NCI-H146 (cell line): ENCODE measurements around the gene SLC29A1.
"Not testable (repeated sequence)": the region's sequence is repeated elsewhere in the genome, so short reads cannot be mapped to it uniquely, and the experiment has no call there.

ENCODE experiments used
- DNase-seq: peaks from one replicate; lab custom pipeline; 2025; lab: John Stamatoyannopoulos, UW

Gene SLC29A1

DNA sequence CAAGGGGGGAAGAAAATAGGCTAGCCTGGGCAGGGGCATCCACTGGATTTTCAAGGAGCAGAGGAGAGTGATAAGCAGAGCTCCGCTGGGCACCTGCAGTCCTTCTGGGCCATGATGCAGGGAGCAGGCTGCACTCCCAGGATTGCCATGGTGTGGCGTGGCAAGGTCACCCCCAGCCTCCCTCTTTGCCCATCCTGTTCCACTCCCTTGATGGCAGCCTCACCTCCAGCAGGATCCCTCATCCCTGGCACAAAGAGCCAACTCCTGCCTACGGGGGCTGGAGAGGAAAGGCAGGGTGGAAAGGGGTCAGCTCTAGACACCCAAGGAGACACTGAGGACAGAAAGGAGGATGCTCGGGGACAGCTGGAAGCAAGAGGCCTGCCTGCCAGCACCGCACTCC is 29.1 kb upstream of the SLC29A1 start:
- no peak for DNase-seq

- DNase-seq: not testable (repeated sequence)
These were observed 27.0 kb upstream of the SLC29A1 start for GRCh38 chr6:44196351-44196750.

GRCh38 chr6:44198684-44199083 is 24.7 kb upstream of the SLC29A1 start:
- DNase-seq: no peak

- DNase-seq: no peak
These were observed 23.5 kb upstream of the SLC29A1 start for GRCh38 chr6:44199883-44200282.

GRCh38 chr6:44201200-44201599 is 22.2 kb upstream of the SLC29A1 start:
- no peak for DNase-seq

DNA sequence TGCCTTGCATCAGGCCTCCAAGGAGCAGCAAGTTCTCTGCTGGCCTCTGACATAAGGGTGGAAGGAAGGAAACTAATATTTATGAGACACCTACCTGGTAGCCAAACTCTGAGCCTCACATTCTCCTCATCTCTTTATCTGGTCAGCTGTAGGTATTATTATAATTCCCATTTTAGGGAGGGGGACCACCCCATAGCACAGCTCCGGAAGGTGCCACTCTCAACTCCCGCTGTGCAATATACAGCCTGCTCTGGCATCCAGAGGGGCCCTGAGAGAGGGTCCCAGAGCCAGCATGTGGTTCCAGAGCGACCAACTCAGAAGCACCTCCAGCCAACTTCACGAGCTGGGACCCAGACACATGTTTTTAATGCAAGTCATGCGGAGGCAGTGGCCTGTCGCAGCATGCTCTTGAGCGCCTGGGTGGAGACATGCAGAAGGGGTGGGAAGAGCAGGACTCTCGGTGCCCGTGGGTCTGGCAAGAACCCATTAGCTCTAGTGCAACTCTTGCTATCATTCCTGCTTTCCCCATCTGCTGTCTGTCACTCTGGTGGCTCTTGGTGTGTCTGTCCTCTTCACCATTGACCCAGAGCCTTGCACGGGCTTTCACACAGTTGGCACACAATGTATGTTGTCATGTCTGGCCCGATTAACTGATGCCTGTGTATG is 21.6 kb upstream of the SLC29A1 start:
- no peak for DNase-seq

DNA sequence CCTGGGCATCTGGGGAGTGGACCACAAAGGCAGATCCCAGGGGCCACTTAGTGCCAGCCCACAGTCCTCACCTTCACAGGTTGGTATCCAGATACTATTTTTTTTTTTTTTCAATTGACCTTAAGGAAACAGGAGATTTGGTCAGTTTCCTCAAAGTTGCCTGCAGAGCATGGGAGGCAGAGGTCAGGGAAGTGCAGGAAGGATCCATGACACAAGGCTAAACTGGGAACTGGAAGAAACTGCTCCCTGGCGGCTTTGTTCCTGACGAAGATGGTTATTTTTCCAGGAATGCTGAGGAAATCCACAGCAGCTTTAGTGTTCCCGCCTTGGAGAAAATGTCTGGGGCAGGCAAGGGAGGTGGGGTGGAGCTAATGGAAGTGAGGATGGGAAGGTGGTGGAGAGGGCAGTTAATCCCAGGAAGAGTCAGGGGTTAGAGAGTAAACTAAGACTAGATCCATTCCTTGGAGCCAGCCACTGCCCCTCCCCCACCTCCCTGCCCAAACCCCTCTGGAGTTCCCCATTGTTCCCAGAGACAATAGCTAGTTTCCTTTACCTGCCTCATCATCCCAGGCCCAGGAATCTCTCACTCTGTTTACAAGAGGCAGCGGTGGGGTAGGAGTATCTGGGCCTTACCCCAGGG is 20.9 kb upstream of the SLC29A1 start:
- DNase-seq: no peak

DNA sequence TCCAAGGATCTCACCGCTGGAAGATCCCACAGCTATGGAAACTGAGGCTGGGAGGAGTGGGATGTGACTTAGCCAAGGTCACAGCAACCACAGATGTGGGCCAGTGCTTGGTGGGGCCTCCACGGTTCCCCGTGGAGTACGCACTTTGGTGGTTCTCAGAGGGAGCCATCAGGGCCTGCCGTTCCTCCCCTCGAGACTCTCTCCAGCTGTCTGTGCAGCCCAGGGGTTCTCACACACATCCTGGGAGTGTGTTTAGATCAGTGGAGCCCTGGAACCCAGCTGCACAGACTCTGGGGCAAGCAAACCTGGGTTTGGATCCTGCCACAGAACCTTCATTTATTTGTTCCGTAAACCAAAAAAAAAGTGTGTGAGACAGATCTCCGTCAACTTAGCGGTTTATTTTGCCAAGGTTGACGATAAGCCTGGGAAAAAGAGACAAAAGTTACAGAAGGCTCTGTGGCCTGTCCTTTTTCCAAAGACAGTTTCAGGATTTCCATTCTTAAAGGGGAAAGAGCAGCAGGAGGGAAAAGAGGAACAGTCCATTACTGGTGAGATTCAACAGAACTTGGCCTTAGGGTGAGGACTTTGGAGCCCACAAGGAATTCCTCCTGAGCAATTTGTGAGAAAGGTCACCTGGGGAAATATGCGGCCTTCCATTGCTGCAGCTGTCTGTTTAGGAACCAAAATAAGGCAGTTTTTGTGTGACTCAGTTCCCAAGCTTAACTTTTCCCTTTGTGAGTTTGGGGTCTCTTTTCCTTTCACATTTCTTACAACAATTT is 20.2 kb upstream of the SLC29A1 start:
- no peak for DNase-seq

- no peak for DNase-seq
These were observed 19.4 kb upstream of the SLC29A1 start for GRCh38 chr6:44203955-44204354.

DNA sequence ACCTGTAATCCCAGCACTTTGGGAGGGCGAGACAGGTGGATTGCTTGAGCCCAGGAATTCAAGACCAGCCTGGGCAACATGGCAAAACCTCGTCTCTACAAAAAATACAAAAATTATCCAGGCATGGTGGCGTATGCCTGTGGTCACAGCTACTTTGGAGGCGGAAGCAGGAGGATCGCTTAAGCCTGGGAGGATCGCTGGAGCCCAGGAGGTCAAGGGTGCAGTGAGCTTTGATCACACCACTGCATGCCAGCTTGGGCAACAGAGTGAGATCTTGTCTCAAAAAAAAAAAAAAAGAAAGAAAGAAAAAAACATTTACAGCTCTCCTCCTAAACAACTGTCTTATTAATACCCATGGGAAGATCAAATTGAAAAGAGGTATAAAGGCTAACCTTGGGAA is 15.4 kb upstream of the SLC29A1 start:
- no peak for DNase-seq

DNA sequence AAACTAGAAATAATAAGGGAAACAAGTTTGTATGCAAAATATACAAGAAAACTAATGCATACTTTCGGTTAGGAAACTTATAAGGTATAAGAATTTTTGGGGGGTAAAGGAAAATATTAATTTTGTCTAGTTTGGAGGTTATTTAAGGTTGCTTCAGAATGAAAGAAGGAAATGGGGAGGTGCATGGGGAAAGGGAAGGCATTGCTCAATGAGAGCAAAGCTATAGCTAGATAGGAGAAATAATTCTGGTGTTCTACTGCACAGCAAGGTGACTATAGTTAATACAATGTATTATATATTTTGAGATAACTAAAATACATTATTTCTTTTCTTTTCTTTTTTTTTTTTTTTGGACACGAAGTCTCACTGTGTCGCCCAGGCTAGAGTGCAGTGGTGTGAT is 12.1 kb upstream of the SLC29A1 start:
- no peak for DNase-seq

- DNase-seq: no peak
These were observed 9.1 kb upstream of the SLC29A1 start for GRCh38 chr6:44214307-44214706.

DNA sequence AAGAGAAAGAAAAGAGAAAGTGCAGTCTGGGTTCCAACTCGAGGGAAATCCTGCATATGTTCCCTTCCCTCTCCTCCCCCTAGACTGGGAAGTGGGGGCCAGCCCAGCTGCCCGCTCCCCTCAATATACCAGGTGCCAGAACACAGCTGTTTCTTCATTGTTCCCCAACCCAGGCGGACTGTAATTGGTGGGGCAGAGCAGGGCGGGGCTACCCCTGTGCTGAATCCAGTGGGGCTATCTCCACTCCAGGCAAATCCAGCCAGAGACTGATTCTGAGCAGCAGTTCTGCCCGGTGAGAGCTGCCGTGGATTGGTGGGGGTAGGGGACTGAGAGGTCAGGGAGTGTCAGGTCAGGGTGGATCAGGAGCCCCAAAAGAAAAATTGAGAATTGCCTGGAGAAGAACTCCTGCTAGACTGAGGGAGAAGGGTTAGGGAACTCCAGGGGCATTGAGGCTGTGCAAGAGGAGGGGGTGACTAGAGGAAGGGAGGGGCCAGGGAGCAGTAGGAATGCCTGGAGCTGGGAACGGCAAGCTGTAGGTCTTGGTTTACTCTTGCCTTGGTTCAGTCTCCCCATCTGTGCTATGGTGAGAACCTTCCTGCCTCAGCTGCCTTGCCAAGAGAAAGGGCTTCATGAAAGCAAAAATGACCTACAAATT is 6.6 kb upstream of the SLC29A1 start, which contains the start of gene MYMX:
Gene MYMX, plus strand, starts transcription at position 250 of the 655 bp plus-strand sequence. CDS start 546 bp downstream, outside the sequence.
- peak; percentile 53 for DNase-seq

GRCh38 chr6:44217332-44218143 is 5.9 kb upstream of the SLC29A1 start:
- no peak for DNase-seq

GRCh38 chr6:44219053-44219814 is 4.2 kb upstream of the SLC29A1 start:
- DNase-seq: peak; percentile 93

GRCh38 chr6:44219815-44220784 is 3.3 kb upstream of the SLC29A1 start:
- DNase-seq: no peak

DNA sequence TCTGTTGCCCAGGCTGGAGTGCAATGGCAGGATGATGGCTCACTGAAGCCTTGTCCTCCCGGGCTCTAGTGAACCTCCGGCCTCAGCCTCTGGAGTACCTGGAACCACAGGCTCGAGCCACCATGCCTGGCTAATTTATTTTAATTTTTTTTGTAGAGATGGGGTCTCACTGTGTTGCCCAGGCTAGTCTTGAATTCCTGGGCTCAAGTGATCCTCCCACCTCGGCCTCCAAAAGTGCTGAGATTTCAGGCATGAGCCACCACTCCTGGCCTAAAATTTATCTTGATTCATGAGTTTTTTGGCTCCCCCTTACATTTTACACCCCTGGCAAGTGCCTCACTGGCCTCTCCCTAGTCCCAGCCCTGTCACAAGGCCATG is 2.5 kb upstream of the SLC29A1 start:
- DNase-seq: no peak

DNA sequence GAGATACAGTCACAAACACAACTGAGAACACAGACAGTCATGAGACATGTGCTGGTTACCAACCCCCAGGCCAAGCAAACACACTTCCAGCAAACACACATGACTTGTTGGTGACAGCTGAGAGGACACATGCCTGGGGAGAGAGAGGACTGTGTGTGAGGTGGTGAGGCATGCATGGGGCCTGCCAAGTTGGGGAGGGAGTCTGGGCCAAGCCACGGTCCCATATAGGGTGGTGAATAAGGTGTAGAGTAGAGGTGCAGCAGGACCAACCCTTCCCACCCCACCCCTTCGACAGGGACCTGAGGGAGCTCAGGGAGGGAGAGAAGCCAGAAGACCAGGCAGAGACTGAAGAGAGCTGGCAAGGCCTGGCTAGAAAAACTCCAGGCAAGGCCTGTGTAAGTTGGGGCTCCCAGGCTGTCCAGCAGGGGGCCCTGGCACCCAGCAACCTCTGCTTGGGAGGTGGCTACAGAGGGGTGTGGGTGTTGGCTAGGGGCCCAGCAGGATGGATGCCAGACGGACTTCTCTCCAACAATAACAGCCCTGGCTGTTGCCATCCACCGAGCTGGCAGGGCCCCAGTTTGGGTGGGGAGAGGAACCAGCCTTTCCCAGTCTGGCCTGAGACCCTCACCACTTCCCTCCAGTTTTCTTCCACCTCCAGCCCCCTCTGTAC is 2.0 kb upstream of the SLC29A1 start:
- peak; percentile 74 for DNase-seq

DNA sequence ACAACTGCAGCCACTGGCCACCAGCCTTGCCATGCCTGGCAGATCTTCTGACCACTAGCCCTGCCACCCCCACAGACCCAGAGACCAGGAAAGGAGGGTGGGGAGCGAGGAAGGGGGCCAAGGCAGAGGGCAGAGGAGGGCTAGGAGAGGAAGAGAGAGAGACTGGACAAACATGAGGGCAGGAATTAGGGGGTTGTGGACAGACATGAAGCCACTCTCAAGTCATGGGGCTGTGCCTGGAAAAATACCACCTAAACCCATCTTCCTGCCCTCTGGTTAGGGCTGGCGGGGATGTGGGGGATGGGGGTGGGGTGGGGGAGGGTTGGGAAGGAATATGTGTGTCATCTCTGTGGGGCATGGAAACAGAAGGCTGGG is 1.4 kb upstream of the SLC29A1 start:
- no peak for DNase-seq
